NCI-H69 (cell line): Measurements from ENCODE around the gene NAGLU.
"Not testable (repeated sequence)": the region's sequence is repeated elsewhere in the genome, so short reads cannot be mapped to it uniquely, and the experiment has no call there.

Experiments used
- DNase-seq: peaks from one replicate; lab custom pipeline; 2025; lab: John Stamatoyannopoulos, UW

Gene NAGLU

GRCh38 chr17:42544874-42545283, 8.8 kb downstream of the NAGLU start:
- no peak for DNase-seq

- not testable (repeated sequence) for DNase-seq
Measured at GRCh38 chr17:42545755-42546505, 9.9 kb downstream of the NAGLU start.

- no peak for DNase-seq
Measured at GRCh38 chr17:42547001-42547461, 11.0 kb downstream of the NAGLU start.

- DNase-seq: no peak
Measured at GRCh38 chr17:42547698-42548069, 11.6 kb downstream of the NAGLU start.

DNA sequence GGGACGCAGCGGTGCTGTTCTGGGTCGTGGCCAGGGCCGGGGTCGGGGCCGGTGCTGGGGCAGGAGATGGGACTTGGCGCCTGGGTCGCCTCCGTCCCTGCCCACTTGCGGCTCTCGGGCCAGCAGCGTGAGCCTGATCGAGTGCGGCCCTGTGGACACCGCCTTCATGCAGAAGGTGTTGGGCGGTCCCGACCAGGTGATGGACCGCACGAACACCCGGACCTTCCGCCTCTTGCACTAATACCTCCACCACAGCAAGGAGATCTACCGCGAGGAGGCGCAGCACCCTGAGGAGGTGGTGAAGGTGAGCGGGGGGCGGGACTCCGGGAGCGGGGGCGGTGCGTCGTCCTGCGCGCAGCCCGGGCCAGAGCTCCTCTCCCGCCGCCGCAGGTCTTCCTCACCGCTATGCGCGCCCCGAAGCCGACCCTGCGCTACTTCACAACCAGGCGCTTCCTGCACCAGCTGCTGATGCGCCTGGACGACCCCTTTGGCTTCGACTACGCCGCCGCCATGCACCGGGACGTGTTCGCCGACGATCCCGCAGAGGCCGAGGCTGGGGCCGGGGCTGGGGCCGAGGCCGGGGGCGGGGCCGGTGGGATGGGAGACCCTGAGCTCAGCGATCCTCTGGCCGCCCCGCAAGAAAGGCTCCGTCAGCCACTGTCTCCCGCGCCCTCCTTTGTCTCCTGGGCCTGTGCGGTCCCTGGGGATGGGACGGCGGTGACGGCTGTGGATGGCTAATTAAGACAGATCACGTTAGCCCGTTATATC, 12.2 kb downstream of the NAGLU start:
- peak; percentile 91 for DNase-seq

- no peak for DNase-seq
Measured at GRCh38 chr17:42548993-42549755, 13.1 kb downstream of the NAGLU start.

DNA sequence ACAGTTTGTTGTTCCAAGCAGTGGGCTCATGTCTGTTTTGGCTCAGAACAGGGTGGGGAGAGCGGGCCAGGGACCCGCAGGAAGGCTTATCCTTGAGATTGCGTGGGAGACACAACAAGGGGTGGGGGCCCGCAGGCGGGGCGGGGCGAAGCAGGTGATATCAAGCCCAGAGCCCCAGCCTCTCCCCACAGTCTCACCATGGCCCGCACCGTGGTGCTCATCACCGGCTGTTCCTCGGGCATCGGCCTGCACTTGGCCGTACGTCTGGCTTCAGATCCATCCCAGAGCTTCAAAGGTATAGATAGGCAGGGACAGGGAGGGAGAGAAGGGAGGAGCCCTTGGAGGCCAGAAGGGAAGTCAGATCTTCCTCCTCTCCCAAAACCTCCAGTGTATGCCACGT, 16.7 kb downstream of the NAGLU start, which contains the start of gene HSD17B1:
Gene HSD17B1, plus strand, starts transcription at position 188 of the 400 bp plus-strand sequence. Its CDS starts 11 bp downstream, at position 199.
- not testable (repeated sequence) for DNase-seq

- no peak for DNase-seq
Measured at GRCh38 chr17:42553161-42553818, 17.2 kb downstream of the NAGLU start.

GRCh38 chr17:42553866-42554249, 17.8 kb downstream of the NAGLU start:
- DNase-seq: peak; percentile 41

DNA sequence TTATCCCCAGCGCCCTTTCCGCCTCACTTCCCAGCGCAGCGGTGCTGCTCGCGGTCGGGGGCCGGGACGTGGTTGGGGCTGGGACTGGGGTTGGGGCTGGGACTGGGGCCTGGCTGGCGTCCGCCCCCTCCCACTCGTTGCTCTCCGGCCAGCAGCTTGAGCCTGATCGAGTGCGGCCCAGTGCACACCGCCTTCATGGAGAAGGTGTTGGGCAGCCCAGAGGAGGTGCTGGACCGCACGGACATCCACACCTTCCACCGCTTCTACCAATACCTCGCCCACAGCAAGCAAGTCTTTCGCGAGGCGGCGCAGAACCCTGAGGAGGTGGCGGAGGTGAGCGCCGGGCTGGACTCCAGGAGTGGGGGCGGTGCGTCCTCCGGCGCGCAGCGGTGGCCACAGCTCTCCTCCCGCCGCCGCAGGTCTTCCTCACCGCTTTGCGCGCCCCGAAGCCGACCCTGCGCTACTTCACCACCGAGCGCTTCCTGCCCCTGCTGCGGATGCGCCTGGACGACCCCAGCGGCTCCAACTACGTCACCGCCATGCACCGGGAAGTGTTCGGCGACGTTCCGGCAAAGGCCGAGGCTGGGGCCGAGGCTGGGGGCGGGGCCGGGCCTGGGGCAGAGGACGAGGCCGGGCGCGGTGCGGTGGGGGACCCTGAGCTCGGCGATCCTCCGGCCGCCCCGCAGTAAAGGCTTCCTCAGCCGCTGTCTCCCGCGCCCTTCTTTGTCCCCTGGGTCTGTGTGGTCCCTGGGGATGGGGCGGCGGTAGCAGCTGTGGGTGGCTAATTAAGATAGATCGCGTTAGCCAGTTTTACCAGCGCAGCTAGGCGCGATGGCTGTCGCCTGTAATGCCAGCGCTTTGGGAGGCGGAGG, 18.4 kb downstream of the NAGLU start:
- peak; percentile 93 for DNase-seq

DNA sequence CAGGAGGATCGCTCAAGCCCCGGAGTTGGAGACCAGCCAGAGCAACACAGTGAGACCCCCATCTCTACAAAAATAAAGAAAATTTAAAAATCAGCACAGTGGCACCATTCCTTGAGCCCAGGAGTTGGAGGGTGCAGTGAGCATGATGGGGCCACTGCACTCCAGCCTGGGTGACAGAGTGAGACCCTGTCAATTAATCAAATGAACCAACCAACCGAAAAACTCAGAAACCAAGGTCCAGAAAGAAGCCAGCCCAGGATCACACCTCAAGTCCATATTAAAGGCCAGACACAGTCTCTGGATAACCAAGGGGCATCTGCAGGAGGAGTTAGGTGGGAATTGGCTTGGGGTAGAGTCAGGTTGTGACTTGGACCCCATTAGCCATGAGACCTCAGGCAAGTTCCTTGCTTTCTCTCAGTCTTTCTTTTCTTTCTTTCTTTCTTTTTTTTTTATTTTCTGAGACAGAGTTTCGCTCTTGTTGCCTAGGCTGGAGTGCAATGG, 19.1 kb downstream of the NAGLU start:
- DNase-seq: peak; percentile 45

DNA sequence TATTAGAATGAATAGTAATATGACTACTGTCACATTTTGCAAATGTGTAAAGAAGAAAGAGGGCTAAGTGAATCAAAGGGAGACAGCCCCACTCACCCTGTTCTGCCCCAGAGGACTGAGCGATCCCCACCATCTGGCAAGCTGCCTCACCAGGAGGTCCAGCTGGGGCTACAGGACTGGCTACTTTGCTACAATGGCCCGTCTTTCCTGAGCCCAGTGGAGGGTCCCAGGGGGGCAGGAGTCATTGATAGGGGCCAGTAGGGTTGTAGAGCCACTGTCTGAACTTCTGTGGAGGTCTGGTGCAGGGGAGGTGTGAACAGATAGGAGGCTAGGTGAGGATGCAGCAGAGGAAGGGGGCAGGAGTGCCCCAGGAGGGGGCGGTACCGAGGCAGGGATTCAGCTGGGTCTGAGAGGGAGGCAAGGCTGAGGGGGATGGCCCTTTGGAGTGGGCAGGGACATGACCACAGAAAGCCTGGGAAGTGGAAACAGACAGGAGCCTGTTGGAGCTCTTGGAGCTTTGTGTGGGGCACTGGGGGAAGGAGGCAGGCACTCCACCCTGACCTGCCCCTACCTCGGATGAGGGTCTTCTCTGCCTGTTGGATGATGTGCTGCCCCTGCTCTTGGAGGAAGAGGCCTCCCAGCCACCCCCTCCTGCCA, 20.0 kb downstream of the NAGLU start:
- peak; percentile 37 for DNase-seq

DNA sequence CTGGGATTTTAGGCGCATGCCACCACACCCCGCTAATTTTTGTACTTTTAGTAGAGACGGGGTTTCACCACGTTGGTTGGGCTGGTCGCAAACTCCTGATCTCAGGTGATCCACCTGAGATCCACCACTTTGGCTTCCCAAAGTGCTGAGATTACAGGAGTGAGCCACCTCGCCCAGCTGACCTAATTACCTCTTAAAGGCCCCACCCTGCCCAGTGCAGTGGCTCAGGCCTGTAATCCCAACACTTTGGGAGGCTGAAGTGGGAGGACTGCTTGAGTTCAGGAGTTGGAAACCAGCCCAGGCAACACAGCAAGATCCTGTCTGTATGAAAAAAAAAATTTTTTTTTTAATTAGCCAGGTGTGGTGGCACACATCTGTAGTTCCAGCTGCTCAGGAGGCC, 23.0 kb downstream of the NAGLU start:
- DNase-seq: peak; percentile 47

DNA sequence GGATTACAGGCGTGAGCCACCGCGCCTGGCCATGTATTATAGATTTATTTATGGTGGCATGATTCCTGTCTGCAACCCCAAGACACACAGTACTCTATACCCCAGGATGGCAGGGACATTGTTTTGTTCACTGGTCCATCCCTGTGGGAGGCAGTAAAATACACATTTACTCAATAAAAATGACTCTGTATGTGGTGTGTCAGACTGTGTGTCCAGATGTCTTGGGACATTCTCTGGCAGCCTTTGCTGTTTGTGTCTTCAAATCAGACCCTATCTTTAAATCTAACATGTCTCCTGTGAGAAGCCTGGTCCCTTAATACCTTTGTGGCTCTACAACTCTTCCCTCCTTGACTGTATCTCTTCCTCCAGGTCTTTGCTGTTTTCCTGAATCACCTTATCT, 24.2 kb downstream of the NAGLU start:
- DNase-seq: peak; percentile 59

DNA sequence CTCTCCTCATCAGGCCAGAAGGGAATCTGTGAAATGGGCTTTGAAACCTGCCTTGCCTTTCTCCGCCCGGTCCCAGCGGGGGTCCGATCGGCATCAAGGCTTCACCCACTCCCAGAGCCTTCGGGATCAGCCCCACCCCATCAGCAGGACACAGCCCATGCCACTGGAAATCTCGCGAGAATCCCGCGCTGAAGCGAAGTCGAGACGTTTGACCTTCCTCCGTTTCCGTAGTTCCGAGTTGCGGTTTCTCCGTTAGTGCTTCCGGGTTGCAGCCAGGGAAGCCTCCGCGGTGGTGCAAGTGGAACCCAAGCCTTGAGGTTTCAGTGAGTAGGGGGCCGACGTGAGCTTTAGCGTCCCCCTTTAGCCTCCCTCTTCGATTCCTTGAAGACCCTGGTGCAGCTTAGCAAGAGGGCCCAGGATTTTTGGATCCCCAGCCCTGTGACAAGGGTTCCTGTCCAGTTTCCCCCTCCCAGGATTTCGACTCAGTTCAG, 25.9 kb downstream of the NAGLU start, which contains the start of gene COASY:
Gene COASY, plus strand, starts transcription at position 252 of the 491 bp plus-strand sequence. CDS start 475 bp downstream, outside the sequence.
- DNase-seq: peak; percentile 99

DNA sequence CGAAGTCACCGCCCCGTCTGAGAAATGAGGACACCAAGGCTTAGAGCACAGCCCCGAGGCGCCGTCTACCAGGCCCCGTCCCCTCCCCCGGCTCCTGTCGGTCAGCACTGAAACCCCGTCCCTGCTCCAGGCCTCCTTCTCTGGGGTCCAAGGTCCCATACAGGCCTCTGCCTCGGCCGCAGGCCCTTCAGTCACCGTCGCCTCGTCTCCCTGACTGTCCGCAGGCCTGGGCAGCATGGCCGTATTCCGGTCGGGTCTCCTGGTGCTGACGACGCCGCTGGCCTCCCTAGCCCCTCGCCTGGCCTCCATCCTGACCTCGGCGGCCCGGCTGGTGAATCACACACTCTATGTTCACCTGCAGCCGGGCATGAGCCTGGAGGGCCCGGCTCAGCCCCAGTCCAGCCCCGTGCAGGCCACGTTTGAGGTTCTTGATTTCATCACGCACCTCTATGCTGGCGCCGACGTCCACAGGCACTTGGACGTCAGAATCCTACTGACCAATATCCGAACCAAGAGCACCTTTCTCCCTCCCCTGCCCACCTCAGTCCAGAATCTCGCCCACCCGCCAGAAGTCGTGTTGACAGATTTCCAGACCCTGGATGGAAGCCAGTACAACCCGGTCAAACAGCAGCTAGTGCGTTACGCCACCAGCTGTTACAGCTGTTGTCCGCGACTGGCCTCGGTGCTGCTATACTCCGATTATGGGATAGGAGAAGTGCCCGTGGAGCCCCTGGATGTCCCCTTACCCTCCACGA, 26.5 kb downstream of the NAGLU start:
- DNase-seq: peak; percentile 47

- DNase-seq: no peak
Measured at GRCh38 chr17:42563143-42563509, 27.1 kb downstream of the NAGLU start.

DNA sequence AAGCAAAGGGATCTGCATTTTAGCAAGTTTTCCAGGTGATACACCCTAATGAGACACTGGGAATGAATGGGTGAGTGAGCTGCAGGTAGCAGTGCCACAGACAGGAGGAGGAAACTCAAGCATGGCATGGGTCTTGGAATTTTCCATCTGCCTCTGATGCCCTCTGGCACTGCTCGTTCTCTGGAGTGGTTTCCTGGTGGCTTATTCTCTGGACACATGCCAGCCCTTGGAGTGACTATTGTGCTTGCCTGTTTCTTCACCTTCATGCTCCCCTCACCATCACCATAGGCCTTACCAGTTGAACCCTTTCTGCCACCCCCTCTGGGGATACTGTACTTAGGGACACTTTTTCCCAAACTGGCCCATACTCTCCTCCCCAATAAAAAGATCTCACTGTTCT, 27.5 kb downstream of the NAGLU start:
- DNase-seq: peak; percentile 63

DNA sequence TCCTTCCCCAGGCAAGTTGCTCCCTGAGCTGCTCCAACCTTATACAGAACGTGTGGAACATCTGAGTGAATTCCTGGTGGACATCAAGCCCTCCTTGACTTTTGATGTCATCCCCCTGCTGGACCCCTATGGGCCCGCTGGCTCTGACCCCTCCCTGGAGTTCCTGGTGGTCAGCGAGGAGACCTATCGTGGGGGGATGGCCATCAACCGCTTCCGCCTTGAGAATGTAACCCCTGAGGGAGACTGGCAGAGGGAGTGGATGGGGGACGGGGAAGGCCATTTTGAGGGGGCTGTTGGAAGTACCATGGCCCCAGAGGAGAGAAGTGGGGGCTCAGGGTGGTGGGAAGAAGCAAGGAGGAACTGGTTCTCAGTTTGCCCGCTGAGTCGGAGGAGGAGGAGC, 27.9 kb downstream of the NAGLU start:
- DNase-seq: no peak
